ENCODE data around the gene HMGN3. TPM values are rescaled to one million over a fixed set of nuclear protein-coding genes. Genes with fewer than 3 reads are reported as not detected.

Gene HMGN3
- total RNA-seq, 4 donors from 2014 or later, result 40.8 to 104 (median 82.1) TPM

GRCh38 chr6:79173378-79173777 is 61.1 kb downstream of the HMGN3 start:
- H3K4me3 ChIP-seq, result no peak overlapping the region
- TF ChIP-seq POLR2A (IDR thresholded peaks at IDR 0.05) (no peak), EP300 (IDR thresholded peaks at IDR 0.05) (no peak), CTCF (IDR thresholded peaks at IDR 0.05) (no peak)
- H3K4me1 ChIP-seq, result peaks cover 0 to 6% (median 0%) of the 10 kb centered on the region in 4 donors
- H3K36me3 ChIP-seq, result no peaks in the 10 kb centered on the region
- H3K9me3 ChIP-seq, result peaks cover 0 to 13% (median 0%) of the 10 kb centered on the region in 4 donors
- no peak overlapping the region for H3K27ac ChIP-seq
- H3K27me3 ChIP-seq, result no peaks in the 10 kb centered on the region
- DNase-seq (ENCODE audit: low spot score in 2 of 2), result no peak

- TF ChIP-seq EP300 (IDR thresholded peaks at IDR 0.05), result no peak
- no peak for TF ChIP-seq CTCF (IDR thresholded peaks at IDR 0.05)
- no peak for TF ChIP-seq POLR2A (IDR thresholded peaks at IDR 0.05)
- peaks cover 0 to 9% (median 0%) of the 10 kb centered on the region in 4 donors for H3K4me1 ChIP-seq
- no peak for DNase-seq (ENCODE audit: low spot score in 2 of 2)
- 59 to 62% methylated on average over 3 of the region's 3 CpGs for WGBS, 2 donors
- no peaks in the 10 kb centered on the region for H3K27me3 ChIP-seq
- no peak overlapping the region for H3K27ac ChIP-seq
- no peak overlapping the region for H3K4me3 ChIP-seq
- peaks cover 0 to 5% (median 0%) of the 10 kb centered on the region in 4 donors for H3K9me3 ChIP-seq
- no peaks in the 10 kb centered on the region for H3K36me3 ChIP-seq
These were observed 63.5 kb downstream of the HMGN3 start for GRCh38 chr6:79170959-79171358.

GRCh38 chr6:79170431-79170830 is 64.1 kb downstream of the HMGN3 start:
- TF ChIP-seq EP300 (IDR thresholded peaks at IDR 0.05), result no peak
- no peak for TF ChIP-seq CTCF (IDR thresholded peaks at IDR 0.05)
- no peak for TF ChIP-seq POLR2A (IDR thresholded peaks at IDR 0.05)
- WGBS, 2 donors, result 64 to 76% methylated on average over 5 of the region's 5 CpGs
- H3K27ac ChIP-seq, result no peak overlapping the region
- peaks cover 0 to 9% (median 0%) of the 10 kb centered on the region in 4 donors for H3K4me1 ChIP-seq
- no peaks in the 10 kb centered on the region for H3K36me3 ChIP-seq
- H3K27me3 ChIP-seq, result no peaks in the 10 kb centered on the region
- DNase-seq (ENCODE audit: low spot score in 2 of 2), result no peak
- no peak overlapping the region for H3K4me3 ChIP-seq
- no peaks in the 10 kb centered on the region for H3K9me3 ChIP-seq

GRCh38 chr6:79168695-79168980 is 65.8 kb downstream of the HMGN3 start:
- peaks cover 0 to 9% (median 0%) of the 10 kb centered on the region in 4 donors for H3K4me1 ChIP-seq
- WGBS, 2 donors, result 80 to 83% methylated on average over 2 of the region's 2 CpGs
- no peak overlapping the region for H3K4me3 ChIP-seq
- H3K27me3 ChIP-seq, result no peaks in the 10 kb centered on the region
- DNase-seq (ENCODE audit: low spot score in 2 of 2), result no peak
- no peak overlapping the region for H3K27ac ChIP-seq
- TF ChIP-seq EP300 (IDR thresholded peaks at IDR 0.05) (no peak), POLR2A (IDR thresholded peaks at IDR 0.05) (no peak), CTCF (IDR thresholded peaks at IDR 0.05) (no peak)
- no peaks in the 10 kb centered on the region for H3K36me3 ChIP-seq
- no peaks in the 10 kb centered on the region for H3K9me3 ChIP-seq

GRCh38 chr6:79167931-79168694 is 66.4 kb downstream of the HMGN3 start:
- DNase-seq (ENCODE audit: low spot score in 2 of 2), result no peak
- Histone ChIP-seq H3K27ac (no peak overlapping the region), H3K9me3 (no peaks in the 10 kb centered on the region), H3K4me1 (peaks cover 0 to 9% (median 0%) of the 10 kb centered on the region in 4 donors), H3K27me3 (no peaks in the 10 kb centered on the region), H3K36me3 (no peaks in the 10 kb centered on the region), H3K4me3 (no peak overlapping the region)
- WGBS, 2 donors, result 49% methylated on average over 9 of the region's 9 CpGs
- TF ChIP-seq CTCF (IDR thresholded peaks at IDR 0.05), result no peak
- no peak for TF ChIP-seq EP300 (IDR thresholded peaks at IDR 0.05)
- TF ChIP-seq POLR2A (IDR thresholded peaks at IDR 0.05), result no peak
